GM21717 (cell line): Measurements from ENCODE around the gene IRGC.

Source experiments
- ATAC-seq: cut with Tn5 transposase; IDR thresholded peaks from one replicate; pipeline ENCODE4 v1.9.1; 2021; ENCODE audit warnings: mild to moderate bottlenecking, moderate library complexity; ENCODE audit not compliant: unreplicated experiment

The IRGC gene

DNA sequence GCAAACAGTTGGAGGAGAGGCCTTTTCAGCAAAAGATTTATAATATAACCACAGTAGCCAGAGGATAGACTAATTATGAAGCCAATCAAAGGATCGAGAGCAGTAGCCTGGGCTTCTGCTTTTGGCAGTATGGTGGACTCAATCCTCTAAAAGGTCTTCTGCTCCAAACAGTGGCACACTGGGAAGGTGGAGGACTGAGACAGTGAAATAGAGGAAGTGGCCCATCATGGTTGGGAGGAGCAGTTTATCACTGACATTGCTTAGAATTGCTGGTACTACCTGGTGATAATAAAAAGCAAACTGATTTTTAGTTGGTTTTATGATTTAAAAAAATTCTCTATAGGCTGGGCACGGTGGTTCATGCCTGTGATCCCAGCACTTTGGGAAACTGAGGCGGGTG, 25.0 kb upstream of the IRGC start:
- ATAC-seq = no peak

DNA sequence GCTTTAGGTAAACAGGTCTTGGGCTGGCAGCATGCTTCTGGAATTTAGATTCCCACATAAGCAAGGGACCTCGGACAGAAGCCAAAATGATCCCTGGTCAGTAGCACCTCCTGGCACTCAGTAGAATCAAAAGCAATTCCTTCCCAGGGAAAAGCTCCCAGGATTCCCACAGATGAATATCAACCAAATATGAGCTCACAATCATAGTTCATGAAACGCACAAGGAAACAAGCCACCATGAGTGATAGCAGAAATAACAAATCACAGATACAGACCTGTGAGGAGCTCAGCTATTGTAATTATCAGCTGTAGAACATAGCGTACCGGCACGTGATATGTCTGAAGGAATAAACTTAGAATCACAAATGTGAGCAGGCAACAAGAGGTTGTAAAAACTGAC, 24.1 kb upstream of the IRGC start:
- ATAC-seq = no peak

DNA sequence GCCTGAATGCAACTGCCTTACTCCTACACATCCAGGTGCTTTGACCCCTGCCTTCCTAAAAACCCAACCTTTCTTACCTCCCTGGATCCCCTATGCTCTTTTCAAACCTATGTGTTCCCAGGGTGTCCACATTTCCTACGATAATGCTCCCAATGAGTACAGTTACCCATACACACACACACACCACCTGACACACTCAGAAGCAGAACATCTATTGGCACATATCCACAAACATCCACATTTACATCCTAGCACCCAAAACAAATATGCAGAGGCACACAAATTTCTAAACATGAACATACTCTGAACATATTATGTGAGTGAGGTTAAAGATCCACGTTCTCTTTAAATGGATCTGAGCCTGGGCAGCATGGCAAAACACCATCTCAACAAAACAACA, 23.5 kb upstream of the IRGC start:
- no peak for ATAC-seq

DNA sequence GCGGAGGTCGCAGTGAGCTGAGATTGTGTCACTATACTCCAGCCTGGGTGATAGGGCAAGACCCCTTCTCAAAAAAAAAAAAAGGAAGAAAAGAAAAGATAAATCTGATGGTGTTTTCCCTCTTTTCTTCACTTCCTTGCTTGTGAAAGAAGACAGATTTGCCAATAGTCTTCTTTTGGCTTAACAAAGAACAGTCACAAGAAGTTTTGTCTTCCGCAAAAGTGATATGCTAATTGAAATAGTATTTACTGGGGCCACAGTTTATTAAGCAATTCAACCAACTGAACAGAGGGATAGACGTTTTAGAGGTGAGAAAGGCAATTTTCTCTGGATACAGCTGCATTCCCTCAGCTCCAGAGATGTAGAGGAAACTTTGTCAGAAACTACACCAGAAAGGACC, 23.0 kb upstream of the IRGC start:
- no peak for ATAC-seq

DNA sequence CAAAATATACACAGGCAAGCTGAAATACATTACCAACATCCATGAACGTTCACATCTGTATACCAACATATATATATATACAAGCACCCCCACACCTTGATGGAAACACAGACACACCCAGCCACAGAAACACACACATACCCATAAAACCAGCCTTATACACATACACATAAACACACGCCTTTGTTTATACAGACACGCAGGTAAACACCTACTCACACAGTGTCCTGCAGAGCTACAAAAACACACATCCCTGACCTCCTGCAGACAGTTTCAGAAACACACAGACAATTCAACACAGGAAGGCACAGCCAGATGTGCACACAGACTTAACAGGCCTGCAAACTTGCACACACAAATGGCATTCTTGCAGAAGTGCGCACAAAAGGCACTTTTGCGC, 21.3 kb upstream of the IRGC start:
- no peak for ATAC-seq

DNA sequence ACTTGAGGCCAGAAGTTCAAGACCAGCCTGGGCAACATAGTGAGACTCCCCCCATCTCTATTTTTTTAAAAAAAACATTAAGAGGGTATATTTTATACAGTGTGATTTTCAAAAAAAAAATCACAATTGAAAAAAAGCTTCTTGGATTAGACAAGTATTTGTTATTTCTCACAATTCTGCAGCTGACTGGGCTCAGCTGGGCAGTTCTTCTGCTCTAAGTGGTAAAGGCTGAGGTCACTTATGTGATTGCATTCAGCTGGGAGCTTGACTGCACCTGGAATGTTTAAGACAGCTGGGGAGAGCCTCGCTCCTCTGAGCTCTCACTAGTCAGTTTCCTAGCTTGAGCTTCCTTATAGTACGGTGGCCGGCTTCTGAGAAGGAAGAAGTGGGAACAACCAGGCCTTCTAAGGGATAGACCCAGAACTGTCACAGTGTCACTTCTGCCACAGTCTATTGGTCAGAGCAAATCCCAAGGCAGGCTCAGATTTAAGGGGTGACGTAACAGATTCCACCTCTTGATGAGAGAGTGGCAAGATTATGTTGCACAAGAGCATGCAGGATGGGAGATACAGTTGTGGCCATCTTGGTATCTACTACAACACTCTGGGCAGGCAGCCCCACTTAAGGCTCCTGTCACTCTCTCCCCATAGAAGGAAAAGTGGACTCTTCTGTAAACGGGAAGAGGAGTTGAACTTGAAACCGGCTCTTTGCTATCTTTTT, 19.7 kb upstream of the IRGC start:
- ATAC-seq = no peak

DNA sequence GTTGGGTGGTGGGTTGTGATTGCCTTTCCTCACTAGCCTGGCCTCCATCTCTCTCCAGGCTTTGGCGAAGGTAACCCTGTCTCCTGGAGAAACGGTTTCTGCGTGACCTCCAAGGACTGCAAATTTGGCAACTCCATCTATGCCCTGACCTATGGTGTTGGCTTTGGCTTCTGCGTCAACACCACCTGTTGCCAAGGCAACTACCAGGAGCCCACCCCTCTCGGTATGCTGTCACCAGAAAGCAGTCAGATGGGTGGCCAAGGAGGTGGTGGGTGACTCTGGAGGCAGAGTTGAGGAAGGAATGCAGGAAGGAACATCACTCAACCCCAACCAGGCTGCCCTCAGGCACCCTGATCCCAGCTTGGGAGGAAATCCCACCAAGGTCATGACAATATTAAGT, 18.6 kb upstream of the IRGC start:
- no peak for ATAC-seq

DNA sequence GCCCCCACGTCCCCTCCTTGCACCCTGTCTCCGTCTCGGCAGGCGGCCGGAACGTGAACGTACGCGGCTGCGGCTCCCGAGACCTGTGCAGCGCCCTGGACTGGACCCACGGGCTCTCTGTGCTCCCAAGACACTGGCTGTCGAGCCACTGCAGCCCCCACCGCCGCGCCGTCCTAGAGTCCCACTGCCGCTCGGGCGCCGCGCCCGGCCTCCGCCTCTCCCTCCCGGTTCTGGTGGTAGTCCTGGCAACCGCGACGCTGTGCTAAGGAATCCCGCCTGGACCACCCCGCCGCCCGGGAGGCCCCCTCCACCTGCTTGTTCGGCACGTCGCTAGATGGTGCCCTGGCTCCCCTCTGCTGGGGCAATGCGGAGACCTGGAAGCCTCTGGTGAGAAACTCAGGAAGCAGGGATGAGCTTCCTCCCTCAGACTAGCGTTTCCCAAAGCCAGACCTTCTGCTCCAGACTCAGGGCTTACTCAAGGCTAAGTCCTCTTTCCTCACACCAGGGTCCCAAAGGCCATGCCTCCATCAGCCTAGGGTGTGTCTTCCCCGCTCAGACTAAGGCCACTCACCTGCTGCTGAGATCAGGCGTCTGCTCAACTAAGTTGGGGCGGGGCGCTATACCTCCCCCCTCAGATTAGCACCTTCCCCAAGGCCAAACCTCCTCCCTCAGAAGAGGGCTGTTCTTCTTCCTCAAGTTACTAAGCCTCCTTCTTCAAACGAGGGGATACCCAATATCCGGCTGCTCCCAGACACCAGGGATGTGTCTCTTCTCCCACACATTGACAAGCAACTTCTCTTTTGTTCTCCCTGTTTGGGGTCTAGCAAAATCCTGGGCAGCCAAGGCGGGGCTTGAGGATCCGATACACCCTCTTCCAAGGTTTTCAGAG, 16.1 kb upstream of the IRGC start:
- ATAC-seq = no peak

DNA sequence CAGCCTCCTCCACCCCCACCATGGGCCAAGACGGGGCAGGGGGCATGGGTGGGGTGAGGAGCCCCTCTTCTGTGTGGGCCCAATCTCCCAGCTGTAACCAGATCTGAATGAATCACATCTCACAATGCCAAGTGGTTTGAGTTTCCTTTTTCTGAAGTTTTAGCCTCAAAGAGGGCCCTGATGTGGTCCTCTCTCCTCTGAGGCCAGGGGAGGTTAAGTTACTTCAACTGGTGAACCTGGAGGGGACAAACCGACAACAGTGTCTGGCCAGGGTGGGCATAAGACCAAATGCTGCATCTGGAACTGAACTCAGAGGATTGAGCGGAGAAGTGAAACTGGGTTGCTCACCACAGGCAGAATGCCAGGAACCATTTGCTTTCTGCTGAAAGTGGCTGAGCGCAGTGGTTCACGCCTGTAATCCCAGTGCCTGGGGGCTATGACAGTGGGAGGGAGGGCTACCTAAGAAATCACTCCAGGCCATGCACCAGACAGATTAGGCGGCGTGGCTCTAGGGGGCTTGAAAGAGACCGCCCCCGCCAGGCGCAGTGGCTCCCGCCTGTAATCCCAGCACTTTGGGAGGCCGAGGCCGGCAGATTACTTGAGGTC, 15.4 kb upstream of the IRGC start:
- no peak for ATAC-seq

DNA sequence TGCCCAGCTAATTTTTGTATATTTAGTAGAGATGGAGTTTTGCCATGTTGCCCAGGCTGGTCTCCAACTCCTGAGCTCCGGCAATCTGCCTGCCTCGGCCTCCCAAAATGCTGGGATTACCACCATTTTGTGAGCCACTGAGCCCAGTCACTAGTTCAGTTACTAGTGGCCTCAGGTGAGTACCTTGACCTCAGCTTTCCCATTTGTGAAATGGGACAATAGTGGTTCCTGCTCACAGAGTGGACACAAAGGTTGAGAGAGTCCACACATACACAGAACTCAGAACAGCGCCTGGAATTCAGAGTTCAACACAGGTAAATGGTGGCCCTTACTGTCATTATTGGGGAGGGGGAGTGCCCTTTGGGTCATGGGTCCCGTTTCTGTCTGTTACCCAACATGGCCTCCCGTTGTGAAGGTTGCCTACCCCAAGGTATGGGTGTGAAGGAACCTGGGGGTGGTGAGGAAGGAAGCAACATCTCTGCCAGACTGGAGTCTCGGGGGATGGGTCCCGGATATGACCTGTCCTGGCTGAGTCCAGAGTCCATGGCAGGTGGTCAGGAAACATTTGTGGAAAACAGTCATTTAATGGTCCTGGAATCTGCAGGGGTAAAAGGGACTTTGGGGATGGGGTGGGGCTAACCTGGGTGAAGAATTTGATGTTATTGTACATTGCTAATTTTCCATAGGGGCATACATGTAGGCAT, 11.7 kb upstream of the IRGC start:
- ATAC-seq = no peak

DNA sequence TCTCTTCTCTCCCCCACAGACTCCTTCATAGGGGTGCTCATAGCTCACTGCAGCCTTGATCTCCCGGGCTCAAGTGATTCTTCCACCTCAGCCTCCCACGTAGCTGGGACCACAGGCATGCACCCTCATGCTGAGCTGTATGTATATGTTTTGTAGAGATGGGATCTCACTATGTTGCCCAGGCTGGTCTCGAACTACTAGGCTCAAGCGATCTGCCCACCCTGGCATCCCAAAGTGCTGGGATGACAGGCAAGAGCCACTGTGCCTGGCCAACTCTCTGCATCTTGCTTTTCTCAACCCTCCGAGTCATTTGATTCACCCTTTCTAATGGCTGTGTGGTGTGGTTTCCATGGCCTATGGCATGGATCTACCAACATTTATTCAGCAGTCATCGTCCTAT, 10.1 kb upstream of the IRGC start:
- ATAC-seq = no peak

DNA sequence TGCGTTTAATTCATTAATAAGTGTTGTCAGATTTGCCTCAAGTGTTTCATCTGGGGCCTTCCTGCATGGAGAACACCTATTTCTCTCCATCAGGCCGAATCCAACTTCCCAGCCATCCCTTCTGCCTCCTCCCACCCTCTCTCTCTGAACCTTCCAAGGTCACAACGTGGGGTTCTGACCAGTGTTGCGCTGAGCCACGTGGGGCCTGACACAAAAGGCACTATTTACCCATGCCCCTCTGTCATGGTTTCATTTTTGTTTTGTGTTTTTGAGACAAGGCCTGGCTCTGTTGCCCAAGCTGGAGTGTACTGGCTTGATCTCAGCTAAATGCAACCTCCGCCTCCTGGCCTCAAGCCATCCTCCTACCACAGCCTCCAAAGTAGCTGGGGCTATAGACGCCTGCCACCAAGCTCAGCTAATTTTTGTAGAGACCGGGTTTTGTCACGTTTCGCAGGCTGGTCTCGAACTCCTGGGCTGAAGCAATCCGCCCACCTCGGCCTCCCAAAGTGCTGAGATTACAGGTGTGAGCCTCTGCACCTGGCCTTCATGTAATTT, 8.6 kb upstream of the IRGC start:
- no peak for ATAC-seq

DNA sequence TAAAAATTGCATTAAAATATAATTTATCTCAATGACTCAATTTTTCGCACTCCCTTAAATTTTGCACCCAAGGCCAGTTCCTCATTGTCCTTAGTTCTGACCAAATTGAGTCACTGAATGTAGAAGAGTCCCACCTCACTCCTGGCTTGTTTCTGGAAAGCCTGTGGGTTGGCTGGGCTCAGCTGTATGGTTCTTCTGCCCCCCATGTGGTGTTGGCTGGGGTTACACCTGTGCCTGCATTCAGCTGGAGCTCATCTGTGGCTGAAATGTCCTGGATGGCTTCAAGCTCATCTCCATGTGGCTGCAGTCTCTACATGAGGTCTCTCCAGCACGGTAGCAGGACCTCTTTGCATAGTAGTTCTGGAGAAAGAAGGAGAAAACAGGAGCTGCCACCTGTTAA, 7.2 kb upstream of the IRGC start:
- no peak for ATAC-seq

DNA sequence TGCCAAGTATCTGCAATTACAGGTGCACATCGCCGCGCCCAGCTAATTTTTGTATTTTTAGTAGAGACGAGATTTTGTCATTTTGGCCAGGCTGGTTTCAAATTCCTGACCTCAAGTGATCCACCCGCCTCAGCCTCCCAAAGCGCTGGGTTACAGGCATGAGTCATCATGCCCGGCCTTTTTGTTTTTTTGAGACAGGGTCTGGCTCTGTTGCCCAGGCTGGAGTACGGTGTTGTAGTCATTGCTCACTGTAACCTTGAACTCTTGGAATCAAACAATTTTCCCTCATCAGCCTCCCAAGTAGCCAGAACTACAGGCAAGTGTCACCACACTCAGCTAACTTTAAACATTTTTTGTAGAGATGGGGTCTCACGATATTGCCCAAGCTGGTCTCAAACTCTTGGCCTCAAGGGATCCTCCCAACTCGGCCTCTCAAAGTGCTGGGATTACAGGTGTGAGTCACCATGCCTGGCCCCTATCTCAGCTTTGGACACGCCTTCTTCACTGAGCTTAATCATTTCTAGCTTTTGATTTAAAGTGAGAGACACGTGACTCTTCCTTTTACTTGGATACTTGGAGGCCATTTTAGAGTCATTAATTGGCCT, 4.0 kb upstream of the IRGC start:
- ATAC-seq = no peak

DNA sequence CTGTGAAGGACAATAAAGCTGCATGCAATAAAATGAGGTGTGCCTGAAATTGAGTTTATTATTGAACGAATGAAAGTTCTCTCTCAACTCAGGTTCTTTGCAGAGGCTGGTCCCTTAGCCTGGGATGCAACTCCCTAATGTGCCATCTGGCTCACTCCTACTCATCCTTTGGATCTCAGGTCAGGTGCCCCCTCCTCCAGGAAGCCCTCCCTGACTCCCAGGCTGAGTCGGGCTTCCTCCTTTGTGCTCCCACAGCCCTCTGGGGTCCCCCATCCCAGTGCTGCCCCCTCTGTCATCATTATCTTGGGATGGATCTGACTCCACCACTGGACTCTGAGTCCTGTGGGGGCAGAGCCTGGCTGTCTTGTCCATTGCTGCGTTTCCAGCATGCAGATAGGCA, 2.7 kb upstream of the IRGC start:
- no peak for ATAC-seq

DNA sequence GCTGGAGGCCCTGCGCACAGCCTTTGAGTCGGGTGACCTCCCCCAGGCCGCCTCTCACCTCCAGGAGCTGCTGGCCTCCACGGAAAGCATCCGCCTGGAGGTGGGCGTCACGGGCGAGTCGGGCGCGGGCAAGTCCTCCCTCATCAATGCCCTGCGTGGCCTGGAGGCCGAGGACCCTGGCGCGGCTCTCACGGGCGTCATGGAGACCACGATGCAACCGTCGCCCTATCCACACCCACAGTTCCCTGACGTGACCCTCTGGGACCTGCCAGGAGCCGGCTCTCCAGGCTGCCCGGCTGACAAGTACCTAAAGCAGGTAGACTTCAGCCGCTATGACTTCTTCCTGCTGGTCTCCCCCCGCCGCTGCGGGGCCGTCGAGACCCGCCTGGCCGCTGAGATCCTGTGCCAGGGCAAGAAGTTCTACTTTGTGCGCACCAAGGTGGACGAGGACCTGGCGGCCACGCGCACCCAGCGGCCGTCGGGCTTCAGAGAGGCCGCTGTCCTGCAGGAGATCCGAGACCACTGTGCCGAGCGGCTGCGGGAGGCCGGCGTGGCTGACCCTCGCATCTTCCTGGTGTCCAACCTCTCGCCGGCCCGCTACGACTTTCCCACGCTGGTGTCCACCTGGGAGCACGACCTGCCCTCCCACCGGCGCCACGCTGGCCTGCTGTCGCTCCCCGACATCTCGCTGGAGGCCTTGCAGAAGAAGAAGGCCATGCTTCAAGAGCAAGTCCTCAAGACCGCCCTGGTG, 2.9 kb downstream of the IRGC start:
- ATAC-seq = no peak

DNA sequence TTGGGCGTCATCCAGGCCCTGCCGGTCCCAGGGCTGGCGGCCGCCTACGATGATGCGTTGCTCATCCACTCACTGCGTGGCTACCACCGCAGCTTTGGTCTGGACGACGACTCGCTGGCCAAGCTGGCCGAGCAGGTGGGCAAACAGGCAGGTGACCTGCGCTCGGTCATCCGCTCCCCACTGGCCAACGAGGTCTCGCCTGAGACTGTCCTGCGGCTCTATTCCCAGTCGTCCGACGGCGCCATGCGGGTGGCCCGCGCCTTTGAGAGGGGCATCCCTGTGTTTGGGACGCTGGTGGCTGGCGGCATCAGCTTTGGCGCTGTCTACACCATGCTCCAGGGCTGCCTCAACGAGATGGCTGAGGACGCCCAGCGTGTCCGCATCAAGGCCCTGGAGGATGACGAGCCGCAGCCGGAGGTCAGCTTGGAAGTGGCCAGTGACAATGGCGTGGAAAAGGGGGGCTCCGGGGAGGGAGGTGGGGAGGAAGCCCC, 3.5 kb downstream of the IRGC start:
- no peak for ATAC-seq

DNA sequence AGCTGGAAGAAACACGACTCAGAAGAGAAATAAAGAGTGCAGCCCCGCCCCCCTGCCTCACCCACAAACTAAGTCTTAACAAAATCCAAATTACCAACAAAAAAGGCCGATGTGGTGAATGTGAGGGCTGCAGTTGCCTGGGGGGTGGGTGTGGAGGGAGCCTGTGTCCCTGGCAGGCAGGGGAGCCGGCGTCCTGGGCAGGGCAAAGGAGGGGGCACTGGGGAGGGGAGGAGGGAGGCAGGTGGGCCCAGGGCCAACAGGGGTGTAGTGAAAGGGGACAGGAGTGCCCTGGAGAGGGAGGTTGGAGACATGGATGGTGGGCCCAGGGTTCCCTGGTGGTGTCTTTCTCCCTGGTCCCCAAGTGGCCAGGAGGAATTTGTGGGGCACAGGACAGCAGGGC, 4.0 kb downstream of the IRGC start:
- no peak for ATAC-seq

DNA sequence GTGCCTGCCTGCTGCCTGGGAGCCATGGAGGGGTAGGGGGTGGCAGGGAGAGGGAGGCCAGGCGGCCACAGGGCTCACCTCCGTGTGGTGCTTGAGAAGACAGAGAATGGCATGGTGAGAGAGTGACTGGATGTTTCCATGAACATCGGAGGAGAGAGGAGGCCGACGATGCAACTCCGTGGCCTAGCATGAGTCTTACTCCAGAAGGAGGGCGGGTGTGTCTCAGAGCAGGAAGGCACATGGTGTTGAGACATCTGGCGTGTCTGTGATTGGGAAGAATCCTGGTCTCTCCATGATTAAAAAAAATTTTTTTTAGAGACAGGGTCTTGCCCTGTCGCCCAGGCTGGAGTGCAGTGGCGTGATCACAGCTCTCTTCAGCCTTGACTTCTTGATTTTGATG, 5.1 kb downstream of the IRGC start:
- ATAC-seq = no peak
